ENCODE results near the gene PLPPR4. TPM values are rescaled to one million over a fixed set of nuclear protein-coding genes. Genes with fewer than 3 reads are reported as not detected.
A peak's percentile ranks its signal among the peaks of the same experiment; 100 is the strongest.

The PLPPR4 gene
- polyA plus RNA-seq, 1 of the 3 experiments (the other 2 are of a cell fraction) = 0.61 TPM

GRCh38 chr1:99277066-99277465 is 12.8 kb downstream of the PLPPR4 start:
- H4K20me1 ChIP-seq (ENCODE audit: insufficient read depth) = no peaks in the 10 kb centered on the region
- H3K27ac ChIP-seq (ENCODE audit: low read depth in 2 of 2, low read length in 1 of 2) = peak overlapping the region in 1 of 2 experiments; percentile 99; a peak in 2 of 4 replicates
- H3K4me2 ChIP-seq = no peak overlapping the region
- H3K9ac ChIP-seq = no peak overlapping the region
- H3K9me3 ChIP-seq = no peaks in the 10 kb centered on the region
- H3K27me3 ChIP-seq (ENCODE audit: insufficient read depth) = no peaks in the 10 kb centered on the region
- H3K9me2 ChIP-seq = no peaks in the 10 kb centered on the region
- H3K36me3 ChIP-seq (replicated peaks in 1 of 2; ENCODE audit: control insufficient read depth in 1 of 2, insufficient read depth in 2 of 2, low read length in 1 of 2) = peaks cover 0 to 2% of the 10 kb centered on the region in 2 experiments
- ChIA-PET CTCF (interaction anchor here (1.0 to 2.0 kb wide), 4 partner anchors 13 to 178 kb away, joined by 3 to 5 read pairs (median 4); partner anchors contain the start of gene PLPPR4), POLR2A (no interaction called here)
- no peaks in the 10 kb centered on the region for H3F3A ChIP-seq (replicated peaks; ENCODE audit: insufficient read depth)
- peaks cover 0 to 28% of the 10 kb centered on the region in 2 experiments; a peak in 2 of 4 replicates for H3K4me1 ChIP-seq (ENCODE audit: control insufficient read depth in 1 of 2, insufficient read depth in 2 of 2, low read depth in 1 of 2, low read length in 1 of 2)
- no peak for TF ChIP-seq FOSL2 (IDR thresholded peaks at IDR 0.05; ENCODE audit: borderline replicate concordance, low read depth)
- no peak overlapping the region for H2AFZ ChIP-seq (ENCODE audit: low read depth)
- 12% methylated on average over 1 of the region's 1 CpG for WGBS (ENCODE audit: low lambda C conversion rate)
- DNase-seq = no peak
- no peak overlapping the region for H3K4me3 ChIP-seq (ENCODE audit: low read depth in 2 of 2, low read length in 1 of 2)
- H3K79me2 ChIP-seq (ENCODE audit: insufficient read depth) = no peaks in the 10 kb centered on the region

- Histone ChIP-seq H3F3A (replicated peaks; ENCODE audit: insufficient read depth) (no peaks in the 10 kb centered on the region), H3K9me2 (no peaks in the 10 kb centered on the region), H3K9ac (no peak overlapping the region), H3K4me3 (ENCODE audit: low read depth in 2 of 2, low read length in 1 of 2) (no peak overlapping the region), H3K4me2 (no peak overlapping the region), H3K27ac (ENCODE audit: low read depth in 2 of 2, low read length in 1 of 2) (peak overlapping the region in 1 of 2 experiments; percentile 99; a peak in 2 of 4 replicates), H3K9me3 (no peaks in the 10 kb centered on the region), H3K79me2 (ENCODE audit: insufficient read depth) (no peaks in the 10 kb centered on the region), H2AFZ (ENCODE audit: low read depth) (no peak overlapping the region), H3K4me1 (ENCODE audit: control insufficient read depth in 1 of 2, insufficient read depth in 2 of 2, low read depth in 1 of 2, low read length in 1 of 2) (peaks cover 0 to 31% of the 10 kb centered on the region in 2 experiments; a peak in 2 of 4 replicates), H3K36me3 (replicated peaks in 1 of 2; ENCODE audit: control insufficient read depth in 1 of 2, insufficient read depth in 2 of 2, low read length in 1 of 2) (peaks cover 0 to 4% of the 10 kb centered on the region in 2 experiments), H4K20me1 (ENCODE audit: insufficient read depth) (no peaks in the 10 kb centered on the region), H3K27me3 (ENCODE audit: insufficient read depth) (no peaks in the 10 kb centered on the region)
- TF ChIP-seq MXI1 (IDR thresholded peaks at IDR 0.05; ENCODE audit: low read depth, low read length) (peak; percentile 99), TCF12 (IDR thresholded peaks at IDR 0.05) (peak; percentile 84), ZBTB33 (IDR thresholded peaks at IDR 0.05; ENCODE audit: borderline replicate concordance, low read depth) (no peak), FOXM1 (IDR thresholded peaks at IDR 0.05; ENCODE audit: low read depth) (no peak), REST (IDR thresholded peaks at IDR 0.05; ENCODE audit: low read depth, low read length) (no peak), RFX5 (IDR thresholded peaks at IDR 0.05; ENCODE audit: low read length) (0 out of 2 replicates have a peak, but pooled peaks have one; percentile 38), FOXJ3 (CRISPR knock-in tag; IDR thresholded peaks at IDR 0.05) (peak; percentile 100), RCOR1 (IDR thresholded peaks at IDR 0.05; ENCODE audit: low read length) (peak; percentile 100), NRF1 (IDR thresholded peaks at IDR 0.05; ENCODE audit: low read depth, low read length) (no peak), NFIC (IDR thresholded peaks at IDR 0.05; ENCODE audit: borderline replicate concordance) (0 out of 2 replicates have a peak, but pooled peaks have one; percentile 7), CHD2 (IDR thresholded peaks at IDR 0.05; ENCODE audit: low read length, partially characterized antibody) (peak; percentile 94), PBX3 (IDR thresholded peaks at IDR 0.05) (peak; percentile 32; the same call in 1 of the 2 replicates), GATA2 (CRISPR knock-in tag; IDR thresholded peaks at IDR 0.05) (peak; percentile 99), RAD21 (IDR thresholded peaks at IDR 0.05; ENCODE audit: low read length) (peak; percentile 49), POLR2AphosphoS5 (IDR thresholded peaks at IDR 0.05; ENCODE audit: low read depth, low read length) (peak; percentile 63), TEAD4 (IDR thresholded peaks at IDR 0.05; ENCODE audit: borderline replicate concordance, insufficient read depth) (peak; percentile 52; the same call in 1 of the 2 replicates), EP300 (IDR thresholded peaks at IDR 0.05; ENCODE audit: borderline replicate concordance in 1 of 2, low read depth in 1 of 2, low read length in 1 of 2) (peak; percentile 21 to 100; a peak in 3 of 4 replicates), IRF3 (IDR thresholded peaks at IDR 0.05; ENCODE audit: low read depth, low read length) (no peak)
- ChIA-PET CTCF (interaction anchor here (0.7 kb wide), 1 partner anchor 98 kb away, joined by 3 read pairs; no protein-coding TSS in a partner anchor), POLR2A (interaction anchor here (1.0 kb wide), 1 partner anchor 80 kb away, joined by 3 read pairs; no protein-coding TSS in a partner anchor)
- DNase-seq = peak; percentile 59
- 19% methylated on average over 4 of the region's 4 CpGs for WGBS (ENCODE audit: low lambda C conversion rate)
Measured at GRCh38 chr1:99279525-99279924, 15.2 kb downstream of the PLPPR4 start.
